Endothelial cell (in vitro differentiated cells): Measurements from ENCODE around the gene TMEM79. TPM values are rescaled to one million over a fixed set of nuclear protein-coding genes. Genes with fewer than 3 reads are reported as not detected.

Experiments used
- DNase-seq: peaks from one replicate; pipeline ENCODE4 v3.0.0; 2021; ENCODE audit warnings: low spot score
- H3K27ac Mint-ChIP-seq: one replicate; pipeline ENCODE4 v1.8.0; 2021; ENCODE audit warnings: mixed read lengths, inconsistent platforms; ENCODE audit not compliant: unreplicated experiment
- H3K27me3 Mint-ChIP-seq: one replicate; pipeline ENCODE4 v1.8.0; 2021; ENCODE audit warnings: mild to moderate bottlenecking, moderate library complexity, mixed read lengths, inconsistent platforms; ENCODE audit not compliant: unreplicated experiment
- H3K36me3 Mint-ChIP-seq: one replicate; pipeline ENCODE4 v1.8.0; 2021; ENCODE audit warnings: mild to moderate bottlenecking, low read depth, mixed read lengths, inconsistent platforms; ENCODE audit not compliant: unreplicated experiment
- H3K4me1 Mint-ChIP-seq: one replicate; pipeline ENCODE4 v1.8.0; 2021; ENCODE audit warnings: mild to moderate bottlenecking, mixed read lengths, inconsistent platforms; ENCODE audit not compliant: unreplicated experiment
- H3K4me3 Mint-ChIP-seq: one replicate; pipeline ENCODE4 v1.8.0; 2021; ENCODE audit warnings: mild to moderate bottlenecking, mixed read lengths, inconsistent platforms; ENCODE audit not compliant: unreplicated experiment
- H3K9me3 Mint-ChIP-seq: one replicate; pipeline ENCODE4 v1.8.0; 2021; ENCODE audit warnings: mixed read lengths, inconsistent platforms; ENCODE audit not compliant: unreplicated experiment
- CTCF ChIP-seq: fragments of 200-600 bp; sonication (generic); IDR thresholded peaks from one replicate; pipeline ENCODE4 v1.5.0; 2021; ENCODE audit warnings: antibody characterized with exemption; ENCODE audit not compliant: unreplicated experiment
- total RNA-seq: library from RNA; stranded (reverse); fragmentation: NEBNext Ultra II Directional; extraction: Animal tissue kit (Norgen Biotek cat#: 25700); gene quantifications from one replicate; pipeline ENCODE4 v1.2.1, GENCODE V29; 2021; ENCODE audit not compliant: unreplicated experiment

TMEM79 gene
- total RNA-seq, 1 donor from 2014 or later: 2.9 TPM

GRCh38 chr1:156253634-156254033 is 30.5 kb upstream of the TMEM79 start:
- Mint-ChIP-seq H3K9me3 (no peaks in the 10 kb centered on the region), H3K4me3 (no peak overlapping the region), H3K27ac (no peak overlapping the region), H3K4me1 (peaks cover 39% of the 10 kb centered on the region), H3K27me3 (peaks cover 6% of the 10 kb centered on the region), H3K36me3 (peaks cover 38% of the 10 kb centered on the region)
- no peak for DNase-seq
- TF ChIP-seq CTCF: no peak

GRCh38 chr1:156257711-156258110 is 26.4 kb upstream of the TMEM79 start:
- no peak for DNase-seq
- Mint-ChIP-seq H3K36me3 (peaks cover 48% of the 10 kb centered on the region), H3K4me3 (peak overlapping the region; percentile 21), H3K9me3 (no peaks in the 10 kb centered on the region), H3K27me3 (peaks cover 9% of the 10 kb centered on the region), H3K4me1 (peaks cover 12% of the 10 kb centered on the region), H3K27ac (no peak overlapping the region)
- TF ChIP-seq CTCF: no peak

- no peak for TF ChIP-seq CTCF
- Mint-ChIP-seq H3K36me3 (peaks cover 50% of the 10 kb centered on the region), H3K4me1 (peaks cover 10% of the 10 kb centered on the region), H3K27ac (no peak overlapping the region), H3K4me3 (no peak overlapping the region), H3K27me3 (peaks cover 6% of the 10 kb centered on the region), H3K9me3 (no peaks in the 10 kb centered on the region)
- no peak for DNase-seq
Observed at GRCh38 chr1:156258859-156259258, 25.3 kb upstream of the TMEM79 start.

- Mint-ChIP-seq H3K36me3 (peaks cover 52% of the 10 kb centered on the region), H3K4me1 (peaks cover 8% of the 10 kb centered on the region), H3K27me3 (peaks cover 4% of the 10 kb centered on the region), H3K4me3 (peak overlapping the region; percentile 71), H3K27ac (peak overlapping the region; percentile 7), H3K9me3 (no peaks in the 10 kb centered on the region)
- no peak for DNase-seq
- no peak for TF ChIP-seq CTCF
Observed at GRCh38 chr1:156259805-156260204, 24.3 kb upstream of the TMEM79 start.

GRCh38 chr1:156260896-156261295 is 23.2 kb upstream of the TMEM79 start:
- no peak for DNase-seq
- no peak for TF ChIP-seq CTCF
- Mint-ChIP-seq H3K4me1 (peaks cover 8% of the 10 kb centered on the region), H3K36me3 (peaks cover 56% of the 10 kb centered on the region), H3K4me3 (peak overlapping the region; percentile 64), H3K27me3 (peaks cover 4% of the 10 kb centered on the region), H3K9me3 (no peaks in the 10 kb centered on the region), H3K27ac (peak overlapping the region; percentile 36)
